HUES64 (cell line): ENCODE results near the gene TRIP12.
"Not testable (repeated sequence)": the region's sequence is repeated elsewhere in the genome, so short reads cannot be mapped to it uniquely, and the experiment has no call there.

Experiments
- H3K27ac ChIP-seq: 2 replicates; pipeline ENCODE4 v1.7.0; 2013; ENCODE audit warnings: low read depth, low read length, inconsistent platforms
- H3K27me3 ChIP-seq: 2 replicates; pipeline ENCODE4 v1.6.1; 2013; ENCODE audit warnings: mild to moderate bottlenecking, low read length; ENCODE audit not compliant: insufficient read depth
- H3K36me3 ChIP-seq: 2 replicates; pipeline ENCODE4 v1.6.1; 2013; ENCODE audit warnings: mild to moderate bottlenecking, low read length; ENCODE audit not compliant: insufficient read depth
- H3K4me1 ChIP-seq: 2 replicates; pipeline ENCODE4 v1.6.1; 2013; ENCODE audit warnings: mild to moderate bottlenecking, low read length, moderate library complexity; ENCODE audit not compliant: insufficient read depth
- H3K4me3 ChIP-seq: 2 replicates; pipeline ENCODE4 v1.5.1; 2013; ENCODE audit warnings: mild to moderate bottlenecking, low read length, moderate library complexity
- H3K9ac ChIP-seq: 2 replicates; pipeline ENCODE4 v1.6.1; 2013; ENCODE audit warnings: mild to moderate bottlenecking, low read depth, low read length
- H3K9me3 ChIP-seq: 2 replicates; pipeline ENCODE4 v1.6.1; 2013; ENCODE audit warnings: low read depth, low read length; ENCODE audit not compliant: insufficient read depth
- whole genome bisulfite sequencing: fragments of 150-250, 120-280 bp; methylation state at CpG from one replicate; pipeline ENCODE4 v1.1.7; 2013; ENCODE audit warnings: missing lambda C conversion rate; 5-methylcytosine and 5-hydroxymethylcytosine counted together

Gene TRIP12

GRCh38 chr2:229795058-229795457 lies 126.8 kb downstream of the TRIP12 start:
- H3K27ac ChIP-seq = no peak overlapping the region

GRCh38 chr2:229794636-229795035 lies 127.2 kb downstream of the TRIP12 start:
- no peaks in the 10 kb centered on the region for H3K4me1 ChIP-seq
- no peak overlapping the region for H3K9ac ChIP-seq
- H3K27me3 ChIP-seq = no peaks in the 10 kb centered on the region
- WGBS = 100% methylated on average over 1 of the region's 1 CpG
- no peaks in the 10 kb centered on the region for H3K9me3 ChIP-seq
- no peak overlapping the region for H3K27ac ChIP-seq
- peaks cover 96% of the 10 kb centered on the region for H3K36me3 ChIP-seq
- H3K4me3 ChIP-seq = no peak overlapping the region

More at GRCh38 chr2:229795058-229795457, 126.8 kb downstream of the TRIP12 start:
- Histone ChIP-seq H3K36me3 (peaks cover 96% of the 10 kb centered on the region), H3K9me3 (no peaks in the 10 kb centered on the region), H3K27me3 (no peaks in the 10 kb centered on the region), H3K4me1 (no peaks in the 10 kb centered on the region), H3K4me3 (no peak overlapping the region), H3K9ac (no peak overlapping the region)

GRCh38 chr2:229786289-229786688 lies 135.5 kb downstream of the TRIP12 start:
- H3K27me3 ChIP-seq, H3K9ac ChIP-seq, H3K27ac ChIP-seq, H3K9me3 ChIP-seq, H3K4me3 ChIP-seq: not testable (repeated sequence)
- peaks cover 10% of the 10 kb centered on the region for H3K4me1 ChIP-seq
- peaks cover 82% of the 10 kb centered on the region for H3K36me3 ChIP-seq
- WGBS = 97% methylated on average over 9 of the region's 11 CpGs

- no peak overlapping the region for H3K27ac ChIP-seq
- H3K4me1 ChIP-seq = peaks cover 24% of the 10 kb centered on the region
- H3K9me3 ChIP-seq = no peaks in the 10 kb centered on the region
- no peaks in the 10 kb centered on the region for H3K27me3 ChIP-seq
- WGBS = 100% methylated on average over 2 of the region's 2 CpGs
- peaks cover 70% of the 10 kb centered on the region for H3K36me3 ChIP-seq
- H3K9ac ChIP-seq = no peak overlapping the region
- H3K4me3 ChIP-seq = no peak overlapping the region
Measured at GRCh38 chr2:229784791-229785190, 137.0 kb downstream of the TRIP12 start.

GRCh38 chr2:229783108-229783721 lies 138.6 kb downstream of the TRIP12 start:
- no peak overlapping the region for H3K9ac ChIP-seq
- 91% methylated on average over 4 of the region's 5 CpGs for WGBS

GRCh38 chr2:229780856-229781773 lies 140.7 kb downstream of the TRIP12 start:
- Histone ChIP-seq H3K4me1 (peaks cover 38% of the 10 kb centered on the region), H3K4me3 (no peak overlapping the region), H3K9me3 (no peaks in the 10 kb centered on the region), H3K27me3 (no peaks in the 10 kb centered on the region), H3K9ac (no peak overlapping the region), H3K36me3 (peaks cover 72% of the 10 kb centered on the region), H3K27ac (peak overlapping the region; percentile 61; the same call in 1 of the 2 replicates)

More at GRCh38 chr2:229783108-229783721, 138.6 kb downstream of the TRIP12 start:
- Histone ChIP-seq H3K27me3 (no peaks in the 10 kb centered on the region), H3K36me3 (peaks cover 70% of the 10 kb centered on the region), H3K27ac (no peak overlapping the region), H3K4me1 (peaks cover 24% of the 10 kb centered on the region), H3K4me3 (no peak overlapping the region), H3K9me3 (no peaks in the 10 kb centered on the region)

GRCh38 chr2:229779650-229780049 lies 142.2 kb downstream of the TRIP12 start:
- H3K27ac ChIP-seq = no peak overlapping the region
- H3K27me3 ChIP-seq = no peaks in the 10 kb centered on the region
- H3K9ac ChIP-seq = no peak overlapping the region
- H3K4me3 ChIP-seq = no peak overlapping the region
- no peaks in the 10 kb centered on the region for H3K9me3 ChIP-seq
- WGBS = 96% methylated on average over 3 of the region's 3 CpGs
- H3K36me3 ChIP-seq = peaks cover 64% of the 10 kb centered on the region
- H3K4me1 ChIP-seq = peaks cover 53% of the 10 kb centered on the region

GRCh38 chr2:229777716-229778115 lies 144.1 kb downstream of the TRIP12 start:
- Histone ChIP-seq H3K27ac (no peak overlapping the region), H3K36me3 (peaks cover 69% of the 10 kb centered on the region), H3K4me1 (peaks cover 65% of the 10 kb centered on the region), H3K4me3 (no peak overlapping the region), H3K27me3 (no peaks in the 10 kb centered on the region), H3K9me3 (no peaks in the 10 kb centered on the region), H3K9ac (no peak overlapping the region)
- 96% methylated on average over 2 of the region's 3 CpGs for WGBS

GRCh38 chr2:229775614-229776313 lies 146.0 kb downstream of the TRIP12 start:
- Histone ChIP-seq H3K9me3 (no peaks in the 10 kb centered on the region), H3K36me3 (peaks cover 81% of the 10 kb centered on the region)
- 93% methylated on average over 3 of the region's 3 CpGs for WGBS

GRCh38 chr2:229774237-229774636 lies 147.6 kb downstream of the TRIP12 start:
- no peak overlapping the region for H3K4me3 ChIP-seq
- whole genome bisulfite sequencing = no CpG with 5 or more reads among the region's 1 CpG
- peak overlapping the region; percentile 60; the same call in 1 of the 2 replicates for H3K27ac ChIP-seq
- peaks cover 89% of the 10 kb centered on the region for H3K36me3 ChIP-seq
- no peak overlapping the region for H3K9ac ChIP-seq
- H3K9me3 ChIP-seq = no peaks in the 10 kb centered on the region
- no peaks in the 10 kb centered on the region for H3K27me3 ChIP-seq
- H3K4me1 ChIP-seq = peaks cover 41% of the 10 kb centered on the region

More at GRCh38 chr2:229775614-229776313, 146.0 kb downstream of the TRIP12 start:
- H3K27ac ChIP-seq = peak overlapping the region; percentile 47
- no peaks in the 10 kb centered on the region for H3K27me3 ChIP-seq
- H3K4me3 ChIP-seq = no peak overlapping the region
- peaks cover 50% of the 10 kb centered on the region for H3K4me1 ChIP-seq
- no peak overlapping the region for H3K9ac ChIP-seq

- H3K27me3 ChIP-seq = no peaks in the 10 kb centered on the region
- no peak overlapping the region for H3K9ac ChIP-seq
- H3K4me1 ChIP-seq = peaks cover 12% of the 10 kb centered on the region
- no peak overlapping the region for H3K4me3 ChIP-seq
- no peaks in the 10 kb centered on the region for H3K9me3 ChIP-seq
- no peak overlapping the region for H3K27ac ChIP-seq
- peaks cover 94% of the 10 kb centered on the region for H3K36me3 ChIP-seq
- 98% methylated on average over 1 of the region's 1 CpG for WGBS
Measured at GRCh38 chr2:229768235-229768634, 153.6 kb downstream of the TRIP12 start.
